Inflammatory macrophage (primary cell): ENCODE results near the gene SPON1.

Experiments
- DNase-seq, 2 donors: peaks; one replicate each; pipeline ENCODE4 v3.0.0-alpha.2; 2020 to 2022

SPON1 gene

DNA sequence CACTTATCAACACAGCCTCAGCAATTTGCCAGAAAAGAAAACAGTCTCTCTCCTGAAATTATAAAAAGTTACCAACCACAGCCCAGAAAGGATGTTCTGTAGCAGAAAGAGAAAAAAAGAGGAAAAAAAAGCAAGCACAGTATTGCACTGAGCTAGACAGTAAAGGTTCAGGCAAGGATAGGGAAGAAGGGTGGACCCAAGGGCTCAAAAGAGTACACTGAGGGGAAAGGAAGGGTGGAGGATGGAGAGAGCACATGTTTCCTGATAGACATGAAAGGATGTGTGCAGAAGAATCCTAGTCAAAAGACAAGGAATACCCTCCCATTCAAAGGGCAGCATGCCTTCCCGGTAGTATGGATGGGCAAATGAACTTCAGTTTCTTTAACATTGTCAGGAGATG lies 337.4 kb downstream of the SPON1 start:
- no peak for DNase-seq

DNA sequence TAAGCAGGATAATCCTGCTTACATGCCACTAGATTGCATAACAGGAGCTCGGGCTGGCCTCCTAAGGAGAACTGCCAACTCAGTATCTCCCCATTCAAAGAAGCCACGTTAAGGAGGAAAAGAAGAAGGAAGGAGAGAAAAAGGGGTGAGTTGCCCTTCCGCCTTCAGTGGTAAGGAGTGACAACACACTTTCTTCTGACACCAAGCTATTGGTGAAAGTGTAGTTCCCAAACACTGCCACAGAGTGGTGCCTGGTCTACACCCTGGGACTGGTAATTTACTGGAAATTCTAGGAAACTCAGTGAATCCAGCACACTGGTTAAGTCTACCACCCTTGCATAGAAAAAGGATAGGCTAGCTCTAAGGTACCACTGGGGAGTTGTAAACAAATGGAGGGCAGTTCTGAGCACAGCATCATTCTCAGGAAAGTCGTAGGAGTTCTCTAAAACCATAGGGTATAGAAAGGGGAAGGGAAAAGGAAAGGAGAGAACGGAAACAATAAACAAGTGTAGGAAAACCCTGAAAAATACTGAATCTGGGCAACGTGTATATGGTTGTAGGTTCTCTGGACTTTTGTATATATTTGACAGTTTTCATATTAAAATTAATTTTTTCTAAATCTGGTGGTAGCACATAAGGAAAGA lies 338.3 kb downstream of the SPON1 start:
- DNase-seq: peak; percentile 46 to 51

DNA sequence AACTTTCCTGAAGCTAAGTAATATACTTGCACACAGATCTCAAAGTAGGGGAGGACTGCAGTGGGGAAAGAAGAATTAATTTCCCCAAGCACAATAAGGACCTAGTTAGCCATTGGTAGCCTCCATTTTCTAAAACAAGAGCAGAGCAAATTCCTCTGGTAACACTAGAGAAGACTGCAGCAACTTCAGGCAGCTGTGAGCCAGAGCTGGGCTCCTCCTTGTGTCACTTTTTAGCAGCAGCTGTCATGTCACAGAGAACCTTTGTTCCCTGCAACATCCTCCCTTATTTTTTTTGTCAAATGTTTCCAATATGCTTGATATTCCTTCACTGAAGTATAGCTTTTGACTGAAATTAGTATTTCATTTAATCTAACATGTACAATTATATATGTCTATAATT lies 342.1 kb downstream of the SPON1 start:
- no peak for DNase-seq

- no peak for DNase-seq
Observed at GRCh38 chr11:14305649-14306048, 343.1 kb downstream of the SPON1 start.

DNA sequence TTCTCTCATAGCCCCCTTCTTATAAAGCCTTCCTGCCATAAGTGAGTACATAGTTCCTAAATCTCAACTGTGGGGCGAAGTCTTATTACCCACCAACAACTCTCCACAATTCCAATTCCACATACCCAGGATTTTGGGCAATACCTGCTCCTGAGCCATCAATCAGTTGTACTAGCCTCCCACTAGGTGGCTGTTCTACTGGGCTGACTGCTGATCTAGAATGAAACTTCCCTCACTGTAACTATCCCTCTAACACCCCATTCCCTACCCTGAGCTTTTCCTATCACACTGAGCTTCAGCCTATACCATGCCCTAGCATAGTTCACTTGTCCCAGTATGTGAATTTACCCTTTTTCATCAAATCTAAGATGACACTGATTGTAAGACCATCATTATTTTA lies 344.0 kb downstream of the SPON1 start:
- no peak for DNase-seq

DNA sequence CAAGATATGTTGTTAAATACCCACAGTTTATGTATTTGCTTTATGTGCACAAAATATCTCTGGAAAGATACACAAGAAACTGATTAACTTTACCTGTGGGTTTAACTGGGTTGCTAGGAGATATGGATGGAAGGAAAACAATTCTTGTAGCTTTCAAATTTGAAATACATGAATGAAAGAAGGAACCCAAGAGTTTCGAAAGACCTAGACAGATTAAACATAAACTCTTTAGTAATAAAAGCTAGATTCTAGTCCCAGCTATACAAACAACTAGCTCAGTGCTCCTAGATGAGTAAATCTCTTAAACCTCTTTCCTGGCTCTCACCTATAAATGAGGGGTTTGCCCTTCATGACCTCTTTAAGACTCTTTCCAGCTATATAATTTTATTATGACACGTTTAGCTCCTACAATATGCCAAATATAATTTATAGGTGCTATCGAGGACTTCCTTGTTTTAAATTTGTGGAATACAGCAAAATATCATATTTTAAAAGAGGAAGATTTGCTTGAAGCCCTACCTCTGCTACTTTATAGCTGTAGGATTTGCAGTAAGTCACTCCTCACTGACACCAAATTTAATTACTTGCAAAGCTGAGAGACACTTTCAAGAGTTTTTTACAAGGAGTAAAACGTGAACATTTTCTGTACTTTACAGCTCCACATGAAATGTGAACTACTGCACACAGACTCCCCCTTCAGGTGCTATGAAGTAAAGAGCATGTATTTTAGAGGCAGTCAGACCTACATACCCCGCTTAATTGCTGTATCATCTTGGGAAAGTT lies 345.8 kb downstream of the SPON1 start:
- peak in 1 of 2 donors; percentile 5 for DNase-seq

GRCh38 chr11:14308897-14309387 lies 346.4 kb downstream of the SPON1 start:
- no peak for DNase-seq

- no peak for DNase-seq
Observed at GRCh38 chr11:14309425-14310192, 347.1 kb downstream of the SPON1 start.

DNA sequence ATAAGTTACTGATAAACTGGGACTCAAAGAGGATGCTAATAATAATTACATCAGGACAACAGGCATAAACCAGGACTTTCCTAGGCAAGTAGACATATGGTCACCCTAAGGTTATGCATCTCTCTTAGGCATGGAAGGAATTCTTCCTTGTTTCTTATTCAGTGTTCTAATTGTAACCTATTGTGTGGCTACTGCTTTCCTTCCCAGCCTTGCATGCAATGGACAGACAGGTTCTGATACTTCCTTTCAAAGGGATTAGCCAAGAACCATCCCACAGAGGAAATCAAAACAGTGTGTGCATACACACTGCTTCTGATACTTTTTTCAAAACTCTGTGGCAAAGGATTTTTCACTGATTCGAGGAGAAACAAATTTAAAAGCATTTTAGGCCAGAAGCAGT lies 348.2 kb downstream of the SPON1 start:
- no peak for DNase-seq

DNA sequence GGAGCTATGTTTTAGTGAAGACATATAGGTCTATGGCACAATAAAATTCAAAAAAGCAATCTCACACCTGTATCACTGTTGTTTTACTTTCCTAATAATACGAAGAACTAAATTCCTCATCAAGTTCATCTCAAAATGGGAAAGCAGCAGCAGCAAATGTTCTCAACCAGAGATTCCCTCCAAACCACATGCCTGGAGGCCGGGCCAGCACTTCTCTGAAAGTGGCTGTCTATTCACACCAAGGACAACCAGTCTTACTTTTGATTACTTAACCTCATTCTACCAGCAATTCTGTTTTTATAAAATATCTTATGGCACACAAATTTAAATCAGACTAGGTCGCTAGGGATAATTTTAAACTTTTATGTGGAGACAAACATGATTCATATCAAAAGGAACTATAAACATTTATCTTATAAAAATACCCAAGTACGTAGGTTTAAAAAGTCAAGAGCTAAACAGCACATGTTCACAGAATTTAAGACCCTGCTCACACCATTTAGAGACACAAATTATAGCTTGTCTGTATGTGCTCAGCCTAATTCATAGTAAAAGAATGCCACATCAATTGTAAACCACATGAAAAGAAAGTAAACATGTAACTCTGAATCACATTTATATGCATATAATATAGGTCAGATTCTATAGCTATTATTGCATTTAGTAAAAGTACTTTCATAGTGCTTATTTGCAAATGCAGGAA lies 350.4 kb downstream of the SPON1 start:
- DNase-seq: no peak

DNA sequence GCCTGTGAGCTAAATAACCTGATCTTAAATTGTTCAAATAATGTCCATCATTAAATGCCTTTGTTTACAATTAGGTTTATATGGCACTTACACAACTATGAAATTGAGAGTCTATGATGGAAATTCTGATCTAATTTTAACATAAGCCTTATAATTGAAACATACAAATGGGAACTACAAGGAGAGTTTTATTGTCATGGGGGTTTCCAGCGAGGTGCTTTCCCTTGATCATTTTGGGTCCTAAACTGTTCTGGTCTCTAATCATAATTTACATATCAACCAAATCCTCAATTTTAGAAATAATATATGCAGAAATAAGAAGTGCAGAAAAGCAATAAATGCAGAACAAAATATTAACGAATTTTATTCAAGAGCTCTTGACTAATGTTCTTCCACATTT lies 351.6 kb downstream of the SPON1 start:
- no peak for DNase-seq

DNA sequence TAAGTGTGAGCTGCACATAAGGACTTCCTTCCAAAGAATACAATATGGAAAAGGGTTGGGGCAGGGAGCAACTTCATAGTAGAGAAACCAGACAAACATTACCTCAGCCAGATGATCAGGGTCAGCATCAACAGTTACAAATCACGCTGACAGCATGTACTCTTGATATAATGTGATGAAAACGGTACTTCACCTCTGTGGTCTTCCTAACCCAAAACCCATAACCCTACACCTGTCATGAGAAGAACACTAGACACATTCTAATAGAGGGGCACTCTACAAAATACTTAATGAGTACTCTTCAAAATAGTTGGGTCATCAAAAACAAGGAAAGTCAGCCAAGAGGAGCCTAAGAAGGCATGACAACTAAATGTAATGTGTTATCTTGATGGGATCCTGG lies 352.6 kb downstream of the SPON1 start:
- no peak for DNase-seq
